ENCODE measurements around the gene LHFPL6.

The LHFPL6 gene

GRCh38 chr13:39417131-39417530 is 185.9 kb downstream of the LHFPL6 start:
- no peaks in the 10 kb centered on the region for H3K9me3 Mint-ChIP-seq
- no peaks in the 10 kb centered on the region for H3K36me3 Mint-ChIP-seq (ENCODE audit: low read depth)
- no peak overlapping the region for H3K27ac Mint-ChIP-seq
- peaks cover 3% of the 10 kb centered on the region for H3K4me1 Mint-ChIP-seq (ENCODE audit: low read depth)
- no peak overlapping the region for H3K4me3 Mint-ChIP-seq
- peaks cover 15% of the 10 kb centered on the region for H3K27me3 Mint-ChIP-seq

GRCh38 chr13:39415008-39415802 is 187.8 kb downstream of the LHFPL6 start:
- H3K4me3 Mint-ChIP-seq, result no peak overlapping the region
- no peaks in the 10 kb centered on the region for H3K36me3 Mint-ChIP-seq (ENCODE audit: low read depth)
- no peaks in the 10 kb centered on the region for H3K9me3 Mint-ChIP-seq
- H3K27me3 Mint-ChIP-seq, result peaks cover 14% of the 10 kb centered on the region
- H3K4me1 Mint-ChIP-seq (ENCODE audit: low read depth), result peaks cover 3% of the 10 kb centered on the region
- H3K27ac Mint-ChIP-seq, result no peak overlapping the region

GRCh38 chr13:39414339-39414738 is 188.7 kb downstream of the LHFPL6 start:
- Mint-ChIP-seq H3K4me3 (no peak overlapping the region), H3K9me3 (no peaks in the 10 kb centered on the region), H3K27ac (no peak overlapping the region), H3K4me1 (ENCODE audit: low read depth) (peaks cover 3% of the 10 kb centered on the region), H3K27me3 (peaks cover 14% of the 10 kb centered on the region), H3K36me3 (ENCODE audit: low read depth) (no peaks in the 10 kb centered on the region)

- no peak overlapping the region for H3K27ac Mint-ChIP-seq
- no peak overlapping the region for H3K4me3 Mint-ChIP-seq
- H3K36me3 Mint-ChIP-seq (ENCODE audit: low read depth), result no peaks in the 10 kb centered on the region
- peaks cover 9% of the 10 kb centered on the region for H3K27me3 Mint-ChIP-seq
- H3K4me1 Mint-ChIP-seq (ENCODE audit: low read depth), result peaks cover 3% of the 10 kb centered on the region
- H3K9me3 Mint-ChIP-seq, result no peaks in the 10 kb centered on the region
These were observed 191.5 kb downstream of the LHFPL6 start for GRCh38 chr13:39411511-39411910.

GRCh38 chr13:39410964-39411363 is 192.0 kb downstream of the LHFPL6 start:
- Mint-ChIP-seq H3K9me3 (no peaks in the 10 kb centered on the region), H3K27ac (no peak overlapping the region), H3K36me3 (ENCODE audit: low read depth) (no peaks in the 10 kb centered on the region), H3K27me3 (peaks cover 9% of the 10 kb centered on the region), H3K4me1 (ENCODE audit: low read depth) (peaks cover 3% of the 10 kb centered on the region), H3K4me3 (no peak overlapping the region)

GRCh38 chr13:39410096-39410901 is 192.7 kb downstream of the LHFPL6 start:
- Mint-ChIP-seq H3K4me1 (ENCODE audit: low read depth) (peaks cover 3% of the 10 kb centered on the region), H3K27ac (no peak overlapping the region), H3K27me3 (peaks cover 13% of the 10 kb centered on the region), H3K9me3 (no peaks in the 10 kb centered on the region), H3K4me3 (no peak overlapping the region), H3K36me3 (ENCODE audit: low read depth) (no peaks in the 10 kb centered on the region)

- Mint-ChIP-seq H3K4me3 (no peak overlapping the region), H3K27ac (no peak overlapping the region), H3K27me3 (peaks cover 10% of the 10 kb centered on the region), H3K4me1 (ENCODE audit: low read depth) (no peaks in the 10 kb centered on the region), H3K9me3 (no peaks in the 10 kb centered on the region), H3K36me3 (ENCODE audit: low read depth) (no peaks in the 10 kb centered on the region)
These were observed 194.5 kb downstream of the LHFPL6 start for GRCh38 chr13:39408512-39408911.

GRCh38 chr13:39407786-39408185 is 195.2 kb downstream of the LHFPL6 start:
- Mint-ChIP-seq H3K27ac (no peak overlapping the region), H3K36me3 (ENCODE audit: low read depth) (no peaks in the 10 kb centered on the region), H3K4me1 (ENCODE audit: low read depth) (no peaks in the 10 kb centered on the region), H3K4me3 (no peak overlapping the region), H3K9me3 (no peaks in the 10 kb centered on the region), H3K27me3 (peaks cover 9% of the 10 kb centered on the region)

- Mint-ChIP-seq H3K27me3 (peaks cover 9% of the 10 kb centered on the region), H3K9me3 (no peaks in the 10 kb centered on the region), H3K4me1 (ENCODE audit: low read depth) (no peaks in the 10 kb centered on the region), H3K27ac (no peak overlapping the region), H3K36me3 (ENCODE audit: low read depth) (no peaks in the 10 kb centered on the region), H3K4me3 (no peak overlapping the region)
These were observed 195.9 kb downstream of the LHFPL6 start for GRCh38 chr13:39407138-39407537.

- H3K9me3 Mint-ChIP-seq, result no peaks in the 10 kb centered on the region
- H3K4me3 Mint-ChIP-seq, result no peak overlapping the region
- H3K36me3 Mint-ChIP-seq (ENCODE audit: low read depth), result no peaks in the 10 kb centered on the region
- H3K27me3 Mint-ChIP-seq, result peaks cover 9% of the 10 kb centered on the region
- no peak overlapping the region for H3K27ac Mint-ChIP-seq
- H3K4me1 Mint-ChIP-seq (ENCODE audit: low read depth), result no peaks in the 10 kb centered on the region
These were observed 196.3 kb downstream of the LHFPL6 start for GRCh38 chr13:39406688-39407087.

GRCh38 chr13:39405596-39406205 is 197.3 kb downstream of the LHFPL6 start:
- Mint-ChIP-seq H3K4me1 (ENCODE audit: low read depth) (no peaks in the 10 kb centered on the region), H3K36me3 (ENCODE audit: low read depth) (no peaks in the 10 kb centered on the region), H3K4me3 (no peak overlapping the region), H3K9me3 (no peaks in the 10 kb centered on the region), H3K27ac (no peak overlapping the region), H3K27me3 (peaks cover 9% of the 10 kb centered on the region)

GRCh38 chr13:39405107-39405506 is 197.9 kb downstream of the LHFPL6 start:
- Mint-ChIP-seq H3K27ac (no peak overlapping the region), H3K4me1 (ENCODE audit: low read depth) (no peaks in the 10 kb centered on the region), H3K4me3 (no peak overlapping the region), H3K9me3 (no peaks in the 10 kb centered on the region), H3K36me3 (ENCODE audit: low read depth) (no peaks in the 10 kb centered on the region), H3K27me3 (peaks cover 5% of the 10 kb centered on the region)

GRCh38 chr13:39403106-39403505 is 199.9 kb downstream of the LHFPL6 start:
- no peak overlapping the region for H3K4me3 Mint-ChIP-seq
- peaks cover 9% of the 10 kb centered on the region for H3K27me3 Mint-ChIP-seq
- H3K27ac Mint-ChIP-seq, result no peak overlapping the region
- no peaks in the 10 kb centered on the region for H3K9me3 Mint-ChIP-seq
- no peaks in the 10 kb centered on the region for H3K36me3 Mint-ChIP-seq (ENCODE audit: low read depth)
- H3K4me1 Mint-ChIP-seq (ENCODE audit: low read depth), result no peaks in the 10 kb centered on the region

- Mint-ChIP-seq H3K27ac (no peak overlapping the region), H3K9me3 (no peaks in the 10 kb centered on the region), H3K36me3 (ENCODE audit: low read depth) (no peaks in the 10 kb centered on the region), H3K4me1 (ENCODE audit: low read depth) (no peaks in the 10 kb centered on the region), H3K4me3 (no peak overlapping the region), H3K27me3 (peaks cover 9% of the 10 kb centered on the region)
These were observed 200.6 kb downstream of the LHFPL6 start for GRCh38 chr13:39402221-39402970.
